HL-60 (cell line): ENCODE data around the gene SLC12A2.

Source experiments
- GABPA ChIP-seq: IDR thresholded peaks from 2 replicates; pipeline ENCODE4 v1.6.1; 2012; ENCODE audit warnings: low read depth
- POLR2AphosphoS5 ChIP-seq: IDR thresholded peaks from 2 replicates; pipeline ENCODE4 v1.6.1; 2012; ENCODE audit warnings: low read depth
- REST ChIP-seq: IDR thresholded peaks from 2 replicates; pipeline ENCODE4 v1.6.1; 2012; ENCODE audit warnings: low read depth; ENCODE audit not compliant: insufficient replicate concordance
- TF ChIP-seq, protein P1 (sequence below): IDR thresholded peaks from one replicate; pipeline ENCODE4 v1.5.1; 2011; ENCODE audit warnings: low read length, control low read depth, inconsistent platforms; ENCODE audit not compliant: insufficient read depth

DNA sequence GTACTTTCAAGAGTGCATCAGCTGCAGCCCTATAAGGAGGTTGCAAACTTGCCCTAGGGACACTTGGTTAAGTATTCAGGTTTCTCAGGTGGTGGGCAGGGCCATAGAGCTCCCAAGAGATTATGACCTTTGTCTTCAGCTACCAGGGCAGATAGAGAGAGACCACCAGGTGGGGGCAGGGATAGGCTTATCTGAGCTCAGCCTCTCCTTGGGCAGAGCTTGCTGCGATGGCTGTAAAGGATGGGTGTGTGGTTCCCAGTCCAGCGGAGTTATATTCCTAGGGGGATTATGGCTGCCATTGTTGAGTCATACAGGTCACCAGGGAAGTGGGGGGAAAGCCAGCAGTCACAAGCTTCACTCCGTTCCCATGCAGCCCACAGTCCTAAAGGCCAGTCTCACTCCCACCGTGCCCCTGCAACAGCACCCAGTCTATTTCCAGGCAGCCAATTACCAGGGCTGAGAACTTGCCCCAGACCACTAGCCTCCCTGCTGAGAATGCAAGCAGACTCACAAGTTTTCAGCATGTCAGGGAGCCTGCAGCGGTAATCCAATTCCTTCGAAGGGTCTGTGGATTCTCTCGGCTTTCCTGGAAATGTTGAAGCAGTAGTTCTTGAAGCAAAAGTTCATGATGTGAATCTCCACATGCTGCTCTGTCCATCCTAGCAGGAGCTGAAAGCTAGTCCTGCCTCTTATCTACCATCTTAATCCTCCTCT is 151.5 kb downstream of the SLC12A2 start:
- TF ChIP-seq, protein P1, sequence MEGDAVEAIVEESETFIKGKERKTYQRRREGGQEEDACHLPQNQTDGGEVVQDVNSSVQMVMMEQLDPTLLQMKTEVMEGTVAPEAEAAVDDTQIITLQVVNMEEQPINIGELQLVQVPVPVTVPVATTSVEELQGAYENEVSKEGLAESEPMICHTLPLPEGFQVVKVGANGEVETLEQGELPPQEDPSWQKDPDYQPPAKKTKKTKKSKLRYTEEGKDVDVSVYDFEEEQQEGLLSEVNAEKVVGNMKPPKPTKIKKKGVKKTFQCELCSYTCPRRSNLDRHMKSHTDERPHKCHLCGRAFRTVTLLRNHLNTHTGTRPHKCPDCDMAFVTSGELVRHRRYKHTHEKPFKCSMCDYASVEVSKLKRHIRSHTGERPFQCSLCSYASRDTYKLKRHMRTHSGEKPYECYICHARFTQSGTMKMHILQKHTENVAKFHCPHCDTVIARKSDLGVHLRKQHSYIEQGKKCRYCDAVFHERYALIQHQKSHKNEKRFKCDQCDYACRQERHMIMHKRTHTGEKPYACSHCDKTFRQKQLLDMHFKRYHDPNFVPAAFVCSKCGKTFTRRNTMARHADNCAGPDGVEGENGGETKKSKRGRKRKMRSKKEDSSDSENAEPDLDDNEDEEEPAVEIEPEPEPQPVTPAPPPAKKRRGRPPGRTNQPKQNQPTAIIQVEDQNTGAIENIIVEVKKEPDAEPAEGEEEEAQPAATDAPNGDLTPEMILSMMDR = no peak
- TF ChIP-seq POLR2AphosphoS5 (no peak), REST (no peak), GABPA (no peak)
